Osteoblast (primary cell): ENCODE measurements around the gene GPR173. TPM values are rescaled to one million over a fixed set of nuclear protein-coding genes. Genes with fewer than 3 reads are reported as not detected.

Source experiments
- DNase-seq: peaks from one replicate; pipeline ENCODE4 v3.0.0; 2011; ENCODE audit warnings: low spot score, mixed read lengths; ENCODE audit not compliant: insufficient read length; ENCODE audit errors: missing footprints
- H2AFZ ChIP-seq: 2 replicates; pipeline ENCODE4 v1.6.0; 2011; ENCODE audit warnings: mild to moderate bottlenecking, low read length
- H3K27ac ChIP-seq: 2 replicates; pipeline ENCODE4 v1.5.1; 2011; ENCODE audit warnings: mild to moderate bottlenecking, low read depth, low read length, moderate library complexity
- H3K27me3 ChIP-seq: 2 replicates; pipeline ENCODE4 v1.6.0; 2012; ENCODE audit warnings: mild to moderate bottlenecking, control low read depth, inconsistent platforms, low read length, moderate library complexity; ENCODE audit not compliant: insufficient read depth
- H3K36me3 ChIP-seq: 2 replicates; pipeline ENCODE4 v1.5.1; 2011; ENCODE audit warnings: mild to moderate bottlenecking, low read length, control low read depth, moderate library complexity; ENCODE audit not compliant: insufficient read depth
- H3K4me1 ChIP-seq: 2 replicates; pipeline ENCODE4 v1.5.1; 2011; ENCODE audit warnings: mild to moderate bottlenecking, low read length, control low read depth, moderate library complexity; ENCODE audit not compliant: insufficient read depth
- H3K4me2 ChIP-seq: 2 replicates; pipeline ENCODE4 v1.6.0; 2011; ENCODE audit warnings: mild to moderate bottlenecking, low read length; ENCODE audit not compliant: insufficient read depth
- H3K4me3 ChIP-seq: fragments of 200-600 bp; sonication (generic); 3 replicates; pipeline ENCODE4 v1.5.1; 2012; ENCODE audit warnings: mild to moderate bottlenecking, low read length, inconsistent platforms; ENCODE audit not compliant: insufficient read depth
- H3K79me2 ChIP-seq: 2 replicates; pipeline ENCODE4 v1.6.0; 2012; ENCODE audit warnings: mild to moderate bottlenecking, low read length, control low read depth, inconsistent platforms; ENCODE audit not compliant: insufficient read depth
- H3K9me3 ChIP-seq: 2 replicates; pipeline ENCODE4 v1.5.1; 2011; ENCODE audit warnings: low read depth, low read length, control low read depth
- H4K20me1 ChIP-seq: 2 replicates; pipeline ENCODE4 v1.6.0; 2012; ENCODE audit warnings: mild to moderate bottlenecking, low read length, control low read depth; ENCODE audit not compliant: insufficient read depth
- CTCF ChIP-seq: IDR thresholded peaks from 2 replicates; pipeline ENCODE4 v1.5.1; 2011; ENCODE audit warnings: mild to moderate bottlenecking, low read depth, low read length, moderate library complexity; ENCODE audit errors: extremely low read depth
- total RNA-seq: library from RNA; depleted of rRNA; stranded (reverse); fragments of >200 nt; gene quantifications from 2 replicates; pipeline ENCODE4 v1.2.3, GENCODE V29; 2012

The GPR173 gene
- total RNA-seq, 1 donor, result 2.2 TPM

- Histone ChIP-seq H3K27me3 (no peaks in the 10 kb centered on the region), H3K4me2 (peak overlapping the region; percentile 88), H3K27ac (peak overlapping the region; percentile 76), H3K4me1 (peaks cover 21% of the 10 kb centered on the region), H2AFZ (no peak overlapping the region), H3K4me3 (peak overlapping the region; percentile 80), H3K9me3 (no peaks in the 10 kb centered on the region), H4K20me1 (peaks cover 26% of the 10 kb centered on the region), H3K36me3 (peaks cover 31% of the 10 kb centered on the region), H3K79me2 (peaks cover 31% of the 10 kb centered on the region)
- no peak for TF ChIP-seq CTCF
- DNase-seq, result no peak
Measured at GRCh38 chrX:53084043-53084570, 35.5 kb downstream of the GPR173 start.

- Histone ChIP-seq H4K20me1 (peaks cover 26% of the 10 kb centered on the region), H3K36me3 (peaks cover 31% of the 10 kb centered on the region), H3K9me3 (no peaks in the 10 kb centered on the region), H3K27me3 (no peaks in the 10 kb centered on the region), H3K4me2 (no peak overlapping the region), H3K4me1 (peaks cover 21% of the 10 kb centered on the region), H3K79me2 (peaks cover 31% of the 10 kb centered on the region), H3K4me3 (no peak overlapping the region), H3K27ac (no peak overlapping the region), H2AFZ (no peak overlapping the region)
- TF ChIP-seq CTCF, result no peak
- peak; percentile 76 for DNase-seq
Measured at GRCh38 chrX:53084863-53085262, 36.3 kb downstream of the GPR173 start.

GRCh38 chrX:53085661-53086229 lies 37.2 kb downstream of the GPR173 start:
- Histone ChIP-seq H3K4me2 (no peak overlapping the region), H2AFZ (no peak overlapping the region), H3K79me2 (peaks cover 31% of the 10 kb centered on the region), H3K4me1 (peaks cover 18% of the 10 kb centered on the region), H3K9me3 (no peaks in the 10 kb centered on the region), H4K20me1 (peaks cover 26% of the 10 kb centered on the region), H3K27ac (no peak overlapping the region), H3K4me3 (no peak overlapping the region), H3K36me3 (peaks cover 31% of the 10 kb centered on the region), H3K27me3 (no peaks in the 10 kb centered on the region)
- no peak for DNase-seq
- no peak for TF ChIP-seq CTCF

GRCh38 chrX:53086464-53086863 lies 37.9 kb downstream of the GPR173 start:
- no peak for TF ChIP-seq CTCF
- Histone ChIP-seq H3K4me3 (no peak overlapping the region), H4K20me1 (peaks cover 26% of the 10 kb centered on the region), H2AFZ (no peak overlapping the region), H3K36me3 (peaks cover 31% of the 10 kb centered on the region), H3K9me3 (no peaks in the 10 kb centered on the region), H3K27me3 (no peaks in the 10 kb centered on the region), H3K27ac (no peak overlapping the region), H3K4me2 (no peak overlapping the region), H3K4me1 (peaks cover 16% of the 10 kb centered on the region), H3K79me2 (peaks cover 31% of the 10 kb centered on the region)
- DNase-seq, result no peak
